ENCODE data around the gene DDX1. TPM values are rescaled to one million over a fixed set of nuclear protein-coding genes. Genes with fewer than 3 reads are reported as not detected.

Gene DDX1
- total RNA-seq, 4 donors from 2014 or later, result 40.0 to 90.0 (median 52.4) TPM

GRCh38 chr2:15642011-15642814, 50.5 kb downstream of the DDX1 start:
- Histone ChIP-seq H3K36me3 (no peaks in the 10 kb centered on the region), H3K4me3 (no peak overlapping the region), H3K9me3 (no peaks in the 10 kb centered on the region), H3K27ac (no peak overlapping the region), H3K4me1 (no peaks in the 10 kb centered on the region), H3K27me3 (no peaks in the 10 kb centered on the region)
- no peak for TF ChIP-seq POLR2A (IDR thresholded peaks at IDR 0.05)
- TF ChIP-seq CTCF (IDR thresholded peaks at IDR 0.05), result no peak
- no peak for DNase-seq

GRCh38 chr2:15642815-15643500, 51.3 kb downstream of the DDX1 start:
- H3K27me3 ChIP-seq, result no peaks in the 10 kb centered on the region
- no peak for DNase-seq
- TF ChIP-seq CTCF (IDR thresholded peaks at IDR 0.05), result no peak
- TF ChIP-seq POLR2A (IDR thresholded peaks at IDR 0.05), result no peak
- no peaks in the 10 kb centered on the region for H3K36me3 ChIP-seq
- H3K9me3 ChIP-seq, result no peaks in the 10 kb centered on the region
- H3K4me3 ChIP-seq, result no peak overlapping the region
- H3K27ac ChIP-seq, result no peak overlapping the region
- H3K4me1 ChIP-seq, result no peaks in the 10 kb centered on the region

- TF ChIP-seq POLR2A (IDR thresholded peaks at IDR 0.05), result no peak
- no peak for TF ChIP-seq CTCF (IDR thresholded peaks at IDR 0.05)
- Histone ChIP-seq H3K36me3 (no peaks in the 10 kb centered on the region), H3K27ac (no peak overlapping the region), H3K4me3 (no peak overlapping the region), H3K27me3 (no peaks in the 10 kb centered on the region), H3K4me1 (no peaks in the 10 kb centered on the region), H3K9me3 (no peaks in the 10 kb centered on the region)
- DNase-seq, result no peak
Observed at GRCh38 chr2:15643791-15644585, 52.3 kb downstream of the DDX1 start.

- Histone ChIP-seq H3K9me3 (no peaks in the 10 kb centered on the region), H3K4me1 (no peaks in the 10 kb centered on the region), H3K36me3 (no peaks in the 10 kb centered on the region), H3K27me3 (no peaks in the 10 kb centered on the region), H3K4me3 (no peak overlapping the region), H3K27ac (no peak overlapping the region)
- no peak for DNase-seq
- TF ChIP-seq POLR2A (IDR thresholded peaks at IDR 0.05), result no peak
- TF ChIP-seq CTCF (IDR thresholded peaks at IDR 0.05), result no peak
Observed at GRCh38 chr2:15645300-15645699, 53.6 kb downstream of the DDX1 start.

GRCh38 chr2:15645720-15646385, 54.2 kb downstream of the DDX1 start:
- Histone ChIP-seq H3K4me3 (no peak overlapping the region), H3K27me3 (no peaks in the 10 kb centered on the region), H3K9me3 (no peaks in the 10 kb centered on the region), H3K36me3 (no peaks in the 10 kb centered on the region), H3K4me1 (no peaks in the 10 kb centered on the region), H3K27ac (no peak overlapping the region)
- DNase-seq, result no peak
- no peak for TF ChIP-seq CTCF (IDR thresholded peaks at IDR 0.05)
